ENCODE data around the gene LOC101059915.

Gene LOC101059915

GRCh38 chrX:71667328-71668247 lies at the start of gene LOC101059915:
Gene LOC101059915 (plus strand): TSS chrX:71667546.
- DNase-seq (ENCODE audit: low read depth in 2 of 2): no peak

DNA sequence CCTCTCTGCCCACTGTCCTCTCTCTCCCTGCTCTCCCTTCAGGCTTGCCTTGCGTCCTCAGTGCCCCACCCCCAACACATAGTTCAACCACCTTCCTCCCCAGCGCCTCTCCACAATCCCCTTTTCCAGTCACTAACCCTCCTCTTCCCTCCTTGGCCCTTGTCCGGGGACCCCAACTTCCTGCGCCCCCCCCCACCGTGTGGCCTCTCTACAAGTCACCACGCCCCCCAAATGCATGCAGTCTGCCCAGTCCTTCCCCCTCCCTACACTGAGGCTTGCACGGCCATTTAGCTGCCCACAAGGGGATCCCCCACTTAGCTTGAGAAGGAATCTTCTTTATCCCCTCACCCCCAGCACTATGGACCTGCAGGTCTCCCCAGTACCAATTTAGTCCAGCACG lies 49.6 kb upstream of the LOC101059915 start:
- no peak for DNase-seq (ENCODE audit: low read depth in 2 of 2)

DNA sequence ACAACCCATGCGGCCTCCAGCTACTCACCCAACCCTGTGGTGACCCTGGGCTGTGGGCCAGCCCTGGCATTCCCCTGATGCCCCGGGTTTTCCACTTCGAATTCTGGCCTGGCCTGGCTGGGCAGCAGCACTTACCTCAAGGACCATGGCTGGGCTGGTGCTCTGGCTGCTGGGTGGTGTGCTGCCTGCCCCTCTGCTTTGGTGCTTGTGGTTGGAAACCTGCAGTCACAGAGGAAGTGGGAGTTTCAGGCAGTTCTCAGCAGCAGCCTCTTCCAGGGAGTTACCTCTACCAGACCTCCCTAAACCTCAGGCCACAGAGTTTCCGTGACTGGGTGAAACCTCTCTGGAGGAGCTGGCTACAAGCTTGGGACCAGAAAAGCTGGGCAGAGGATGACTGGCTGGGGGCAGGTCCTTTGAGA lies 49.0 kb upstream of the LOC101059915 start, which contains the start of gene CXCR3:
Gene CXCR3 (minus strand): TSS at position 209 of the 419 bp plus-strand sequence. CDS start 62 bp downstream, at position 147.
- peak; percentile 53 to 58 for DNase-seq (ENCODE audit: low read depth in 2 of 2)

DNA sequence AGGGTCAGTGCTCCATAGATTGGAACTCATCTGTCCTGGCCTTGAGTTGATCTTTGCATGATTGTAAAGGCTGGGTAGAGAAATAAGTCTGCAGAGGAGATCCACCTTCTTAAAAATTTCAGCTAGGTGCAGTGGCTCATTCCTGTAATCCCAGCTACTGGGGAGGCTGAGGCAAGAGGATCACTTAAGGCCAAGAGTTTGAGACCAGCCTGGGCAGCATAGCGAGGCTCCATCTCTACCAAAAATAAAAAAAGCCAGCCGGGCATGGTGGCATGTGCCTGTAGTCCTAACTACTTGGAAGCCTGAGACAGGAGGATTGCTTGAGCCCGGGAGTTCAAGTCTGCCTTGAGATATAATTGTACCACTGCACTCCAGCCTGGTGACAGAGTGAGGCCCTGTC lies 48.6 kb upstream of the LOC101059915 start:
- DNase-seq (ENCODE audit: low read depth in 2 of 2): no peak

DNA sequence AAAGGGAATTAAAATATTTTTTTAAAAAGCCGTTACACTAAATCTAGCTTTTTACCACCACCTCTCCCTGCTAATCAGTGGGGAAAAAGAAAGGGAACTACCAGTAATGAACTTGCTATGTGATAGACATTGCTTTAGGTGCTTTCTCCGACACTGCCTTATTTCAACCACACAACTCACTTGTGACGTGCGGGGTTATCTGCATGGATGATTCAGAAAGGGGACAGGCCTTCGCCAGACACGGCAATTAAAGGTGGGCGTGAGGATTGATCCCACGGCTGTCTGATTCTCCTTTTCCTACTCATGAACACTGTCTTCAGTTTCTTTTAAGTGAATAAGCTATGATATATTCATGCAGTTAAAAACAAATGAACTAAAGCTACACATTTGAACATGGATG lies 48.2 kb upstream of the LOC101059915 start:
- peak in 1 of 2 donors; percentile 67 for DNase-seq (ENCODE audit: low read depth in 2 of 2)

DNA sequence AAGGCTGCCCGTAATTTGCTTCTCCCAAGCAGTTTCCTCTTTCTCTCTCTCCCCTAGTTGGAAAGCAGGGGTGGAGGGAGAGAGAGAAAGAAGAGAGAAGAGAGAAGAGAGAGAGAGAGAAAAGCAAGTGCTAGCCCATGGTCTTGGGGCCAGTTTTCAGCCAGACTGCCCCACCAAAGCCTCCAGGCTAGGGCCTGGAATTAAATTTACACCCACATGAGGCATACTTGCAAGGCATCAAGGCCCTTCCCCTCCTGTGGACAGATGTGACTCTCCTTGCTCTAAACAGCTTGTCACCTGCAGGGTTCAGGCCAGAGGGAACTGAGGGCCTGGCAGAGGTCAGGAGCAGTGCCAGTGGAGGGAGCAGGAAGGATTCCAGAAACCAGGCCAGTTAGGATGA lies 47.4 kb upstream of the LOC101059915 start:
- no peak for DNase-seq (ENCODE audit: low read depth in 2 of 2)

DNA sequence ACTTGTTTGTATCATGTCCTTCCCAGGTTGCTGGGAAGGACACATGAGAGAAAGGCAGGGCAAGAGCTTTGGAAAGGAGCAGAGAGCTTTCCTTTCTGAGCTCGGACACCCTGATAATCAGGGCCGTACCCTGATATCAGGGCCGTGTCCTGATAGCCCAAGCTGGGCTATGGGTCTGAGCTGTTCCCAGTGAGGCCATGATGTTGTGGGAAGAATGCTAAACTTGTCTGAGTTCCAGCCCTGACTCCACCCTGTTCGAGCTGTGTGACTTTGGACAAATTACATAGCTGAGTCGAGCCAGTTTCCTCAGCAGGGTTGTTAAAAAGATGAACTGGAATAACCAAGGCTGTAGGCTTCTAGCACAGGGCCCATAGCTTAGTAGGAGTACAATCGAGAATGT lies 45.7 kb upstream of the LOC101059915 start:
- no peak for DNase-seq (ENCODE audit: low read depth in 2 of 2)

- no peak for DNase-seq (ENCODE audit: low read depth in 2 of 2)
Measured at GRCh38 chrX:71622032-71622575, 45.2 kb upstream of the LOC101059915 start.

GRCh38 chrX:71622576-71623450 lies 44.5 kb upstream of the LOC101059915 start:
- peak; percentile 22 to 48 for DNase-seq (ENCODE audit: low read depth in 2 of 2)

GRCh38 chrX:71623714-71624113 lies 43.6 kb upstream of the LOC101059915 start:
- no peak for DNase-seq (ENCODE audit: low read depth in 2 of 2)

GRCh38 chrX:71625471-71625870 lies 41.9 kb upstream of the LOC101059915 start:
- DNase-seq (ENCODE audit: low read depth in 2 of 2): no peak

DNA sequence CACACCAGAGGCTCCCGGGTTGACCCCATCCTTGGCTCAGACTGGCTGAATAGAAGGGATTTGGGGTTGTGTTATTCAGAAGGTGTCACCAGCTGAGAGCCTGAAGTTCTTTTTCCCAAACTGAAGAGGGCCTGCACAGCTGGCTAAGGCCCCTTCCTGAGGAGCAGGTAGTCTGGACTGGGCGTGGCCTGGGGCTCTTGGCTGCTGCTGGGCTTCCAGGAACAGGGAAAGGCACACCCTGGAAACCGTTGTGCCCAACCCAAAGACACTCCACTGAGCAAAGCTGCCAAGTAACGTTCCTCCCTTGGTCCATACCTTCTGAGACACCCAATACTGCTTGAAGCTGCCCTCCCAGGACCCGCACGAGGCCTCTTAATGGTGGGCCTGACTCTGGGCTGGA lies 40.8 kb upstream of the LOC101059915 start:
- no peak for DNase-seq (ENCODE audit: low read depth in 2 of 2)

DNA sequence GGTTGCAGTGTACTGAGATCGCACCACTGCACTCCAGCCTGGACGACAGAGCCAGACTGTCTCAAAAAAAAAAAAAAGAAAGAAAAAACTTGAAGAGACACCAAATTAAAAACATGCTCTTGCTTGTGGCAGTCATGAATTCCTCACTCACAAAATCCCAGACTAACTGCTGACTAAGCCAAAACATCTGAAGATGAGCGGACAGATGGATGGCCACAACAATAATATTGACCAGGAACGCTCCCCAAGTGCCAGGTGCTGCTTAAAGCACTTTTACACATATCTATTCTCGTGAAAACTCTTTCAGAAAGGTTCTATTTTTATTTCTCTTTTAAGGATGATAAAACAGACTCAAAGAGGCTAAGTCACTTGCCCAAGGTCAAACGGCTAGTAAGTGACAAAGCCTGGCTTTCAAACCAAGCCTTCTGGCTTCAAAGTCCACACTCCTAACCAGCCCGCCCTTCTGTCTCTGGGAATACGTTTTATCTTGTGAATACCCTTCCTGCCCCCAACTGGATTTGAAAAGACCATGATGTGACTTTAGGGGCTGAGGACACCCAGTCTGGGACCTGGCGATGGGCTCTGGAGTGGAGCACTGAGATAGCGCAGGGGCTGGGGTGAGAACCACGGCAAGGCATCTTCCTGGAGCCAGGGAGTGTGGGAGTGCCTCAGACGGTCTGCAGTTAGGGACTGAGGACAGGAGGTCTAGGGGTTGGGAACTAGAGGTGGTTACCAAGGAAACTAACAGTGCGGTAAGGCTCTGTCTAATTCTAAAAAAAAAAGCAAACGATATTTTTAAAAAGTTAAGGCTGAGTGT lies 39.5 kb upstream of the LOC101059915 start:
- DNase-seq (ENCODE audit: low read depth in 2 of 2): no peak

DNA sequence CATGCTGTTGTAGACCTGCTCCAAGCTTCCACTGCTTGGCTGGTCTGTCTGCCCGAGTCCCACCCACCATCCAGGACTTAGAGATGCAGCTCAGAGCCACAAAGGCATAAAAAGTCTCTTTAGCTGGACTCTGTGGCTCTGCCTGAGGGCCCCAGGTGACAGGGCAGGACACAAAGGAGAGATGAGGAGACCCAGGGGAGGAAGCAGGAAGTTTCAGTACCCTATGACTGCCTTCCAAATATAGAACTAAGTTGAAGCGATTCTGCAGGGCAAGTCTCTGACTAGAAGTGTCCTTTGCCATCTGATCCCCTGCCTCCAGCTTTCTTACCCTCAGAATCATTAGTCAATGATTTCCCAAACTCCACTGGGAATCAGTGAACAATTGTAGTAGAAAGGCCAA lies 37.9 kb upstream of the LOC101059915 start:
- no peak for DNase-seq (ENCODE audit: low read depth in 2 of 2)

DNA sequence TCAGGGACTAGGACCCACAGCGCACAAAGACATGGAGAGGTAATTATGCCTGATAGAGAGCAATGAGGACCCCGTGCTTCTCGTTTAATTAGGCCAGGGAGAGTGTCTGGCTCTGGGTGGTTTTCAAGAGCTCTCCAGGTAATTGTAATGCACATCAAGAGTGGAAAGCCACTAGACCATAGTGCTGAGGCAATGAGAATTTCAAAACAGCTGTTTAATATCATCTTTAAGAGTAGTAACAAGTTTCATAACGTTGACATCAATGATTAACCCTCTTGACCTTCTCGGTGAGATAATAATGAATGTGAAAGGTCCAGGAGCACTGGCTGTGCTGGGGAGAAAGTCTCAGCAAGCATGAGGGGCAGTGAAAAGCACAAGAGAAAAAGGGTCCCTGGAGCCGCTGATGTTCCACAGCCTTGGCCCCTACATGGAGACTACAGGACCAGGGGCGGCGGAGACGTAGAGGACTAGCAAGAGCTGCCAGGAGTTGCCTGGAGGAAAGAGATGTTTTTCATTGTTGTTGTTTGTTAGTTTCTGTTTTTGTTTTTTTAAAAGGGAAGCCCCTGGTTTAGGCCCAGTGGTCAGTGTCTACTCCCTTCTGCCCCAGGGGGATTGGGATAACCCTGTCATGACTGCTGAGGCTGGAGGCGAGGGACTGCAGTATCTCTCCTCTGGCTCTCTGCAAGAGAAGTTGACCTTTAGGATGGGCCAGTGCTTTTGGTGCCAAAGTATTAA lies 34.3 kb upstream of the LOC101059915 start:
- no peak for DNase-seq (ENCODE audit: low read depth in 2 of 2)

GRCh38 chrX:71634366-71634765 lies 33.0 kb upstream of the LOC101059915 start:
- no peak for DNase-seq (ENCODE audit: low read depth in 2 of 2)

DNA sequence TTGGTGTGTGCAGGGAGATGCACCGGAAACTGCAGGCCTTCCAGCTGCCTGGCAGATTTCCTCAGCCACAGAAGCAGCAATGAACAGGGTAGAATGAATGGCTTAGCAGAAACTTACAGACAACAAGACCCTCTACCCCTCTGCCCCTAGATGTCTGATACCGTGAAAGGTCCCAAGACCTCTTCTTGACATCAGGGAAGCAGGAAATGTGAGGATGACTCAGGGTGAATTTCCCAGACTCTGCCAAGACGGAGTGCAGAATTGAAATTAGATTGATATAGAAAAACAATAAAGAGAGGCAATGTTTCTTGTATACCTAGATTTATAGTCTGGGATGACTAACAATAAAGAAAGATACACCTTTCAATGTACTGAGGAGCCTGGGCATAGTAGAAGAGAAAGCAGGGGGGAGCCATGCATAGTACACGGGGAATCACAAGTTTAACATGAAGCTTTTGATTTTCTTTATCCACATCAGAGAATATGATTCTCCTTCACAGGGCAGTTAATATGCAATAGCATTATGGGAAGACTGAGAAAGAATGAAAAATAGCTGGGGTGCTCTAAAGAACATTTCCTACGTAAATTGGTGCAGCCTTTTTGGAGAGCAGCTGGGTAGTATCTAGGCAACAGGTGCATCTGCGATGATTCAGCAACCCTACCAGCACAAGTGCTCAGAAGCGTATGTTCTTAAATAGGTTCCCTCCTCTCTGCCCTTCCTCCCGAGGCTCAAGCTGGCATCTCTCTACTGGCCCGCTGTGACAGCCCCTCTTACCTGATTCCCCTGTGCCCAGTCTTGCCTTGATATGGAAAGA lies 30.7 kb upstream of the LOC101059915 start:
- DNase-seq (ENCODE audit: low read depth in 2 of 2): no peak

- no peak for DNase-seq (ENCODE audit: low read depth in 2 of 2)
Measured at GRCh38 chrX:71637253-71637618, 30.1 kb upstream of the LOC101059915 start.

DNA sequence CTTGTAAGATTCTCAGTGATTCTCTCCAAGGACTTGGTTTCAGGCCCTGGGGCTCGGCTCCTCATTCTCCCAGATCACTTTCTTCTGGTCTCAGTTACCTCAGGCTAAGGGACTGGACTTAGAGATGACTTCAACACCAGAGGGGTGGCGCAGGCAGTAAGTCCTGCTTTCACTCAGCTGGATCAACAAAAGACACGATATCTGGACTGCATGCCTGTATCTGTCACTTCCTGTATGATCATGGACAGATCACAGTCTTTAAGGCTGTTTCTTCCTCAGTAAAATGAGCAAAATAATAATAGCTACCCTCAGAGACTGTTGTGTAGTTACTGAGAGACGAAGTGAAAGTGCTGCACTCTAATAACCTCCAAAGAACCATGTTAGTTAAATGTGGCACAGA lies 29.5 kb upstream of the LOC101059915 start:
- DNase-seq (ENCODE audit: low read depth in 2 of 2): no peak

- no peak for DNase-seq (ENCODE audit: low read depth in 2 of 2)
Measured at GRCh38 chrX:71638409-71638808, 28.9 kb upstream of the LOC101059915 start.
